Fibroblast of pulmonary artery (primary cell): ENCODE results near the gene CCDC183.
A peak's percentile ranks its signal among the peaks of the same experiment; 100 is the strongest.
"Not testable (repeated sequence)": the region's sequence is repeated elsewhere in the genome, so short reads cannot be mapped to it uniquely, and the experiment has no call there.

ENCODE experiments used
- DNase-seq: peaks from one replicate; pipeline ENCODE4 v3.0.0-alpha.2; 2010; ENCODE audit warnings: low read depth
- H3K4me3 ChIP-seq: replicated peaks from 2 replicates; pipeline ENCODE4 v1.5.1; 2011; ENCODE audit warnings: low read depth, mild to moderate bottlenecking, control low read depth, low read length, moderate library complexity
- CTCF ChIP-seq: IDR thresholded peaks from 2 replicates; pipeline ENCODE4 v1.5.1; 2011; ENCODE audit warnings: mild to moderate bottlenecking, control low read depth, low read length, inconsistent platforms; ENCODE audit errors: missing control alignments

Gene CCDC183

GRCh38 chr9:136775191-136775590 lies 20.9 kb upstream of the CCDC183 start:
- TF ChIP-seq CTCF = no peak

GRCh38 chr9:136776947-136777346 lies 19.2 kb upstream of the CCDC183 start:
- H3K4me3 ChIP-seq = no peak overlapping the region
- TF ChIP-seq CTCF = no peak
- no peak for DNase-seq

More at GRCh38 chr9:136775191-136775590, 20.9 kb upstream of the CCDC183 start:
- H3K4me3 ChIP-seq = no peak overlapping the region
- no peak for DNase-seq

GRCh38 chr9:136777359-136777758 lies 18.8 kb upstream of the CCDC183 start:
- DNase-seq = no peak
- no peak for TF ChIP-seq CTCF
- H3K4me3 ChIP-seq = no peak overlapping the region

GRCh38 chr9:136779808-136780207 lies 16.3 kb upstream of the CCDC183 start:
- no peak for DNase-seq
- TF ChIP-seq CTCF = peak; percentile 11
- no peak overlapping the region for H3K4me3 ChIP-seq

GRCh38 chr9:136782452-136782851 lies 13.7 kb upstream of the CCDC183 start:
- H3K4me3 ChIP-seq = no peak overlapping the region
- DNase-seq = no peak
- no peak for TF ChIP-seq CTCF

GRCh38 chr9:136784249-136784996 lies 11.7 kb upstream of the CCDC183 start:
- no peak overlapping the region for H3K4me3 ChIP-seq
- peak; percentile 22 for TF ChIP-seq CTCF
- DNase-seq = no peak

- TF ChIP-seq CTCF = no peak
- no peak overlapping the region for H3K4me3 ChIP-seq
- no peak for DNase-seq
These were observed 11.2 kb upstream of the CCDC183 start for GRCh38 chr9:136784997-136785361.

- DNase-seq, H3K4me3 ChIP-seq: not testable (repeated sequence)
These were observed 10.4 kb upstream of the CCDC183 start for GRCh38 chr9:136785565-136786355.
